ENCODE measurements around the gene APOB.

The APOB gene

DNA sequence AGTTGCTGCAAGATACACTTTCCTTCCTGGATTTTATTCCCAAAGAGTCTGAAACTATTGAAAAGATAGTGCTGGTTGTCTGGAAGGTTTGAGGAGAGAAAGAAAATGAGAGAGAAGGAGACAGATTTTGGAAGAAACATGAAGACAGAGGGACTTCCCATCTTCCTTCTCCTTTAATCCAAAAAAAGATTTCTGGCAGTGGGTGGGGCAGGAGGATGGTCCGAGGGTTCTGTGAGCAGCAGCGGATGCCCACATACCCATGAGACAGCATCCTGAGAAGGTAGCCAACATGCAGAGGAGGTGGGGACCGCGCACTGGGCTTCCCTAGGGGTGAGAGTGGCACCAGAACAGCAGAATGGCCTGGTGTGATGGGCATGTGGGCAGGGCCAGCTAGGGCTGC, 84.6 kb downstream of the APOB start:
- H3K27ac ChIP-seq: no peak overlapping the region

DNA sequence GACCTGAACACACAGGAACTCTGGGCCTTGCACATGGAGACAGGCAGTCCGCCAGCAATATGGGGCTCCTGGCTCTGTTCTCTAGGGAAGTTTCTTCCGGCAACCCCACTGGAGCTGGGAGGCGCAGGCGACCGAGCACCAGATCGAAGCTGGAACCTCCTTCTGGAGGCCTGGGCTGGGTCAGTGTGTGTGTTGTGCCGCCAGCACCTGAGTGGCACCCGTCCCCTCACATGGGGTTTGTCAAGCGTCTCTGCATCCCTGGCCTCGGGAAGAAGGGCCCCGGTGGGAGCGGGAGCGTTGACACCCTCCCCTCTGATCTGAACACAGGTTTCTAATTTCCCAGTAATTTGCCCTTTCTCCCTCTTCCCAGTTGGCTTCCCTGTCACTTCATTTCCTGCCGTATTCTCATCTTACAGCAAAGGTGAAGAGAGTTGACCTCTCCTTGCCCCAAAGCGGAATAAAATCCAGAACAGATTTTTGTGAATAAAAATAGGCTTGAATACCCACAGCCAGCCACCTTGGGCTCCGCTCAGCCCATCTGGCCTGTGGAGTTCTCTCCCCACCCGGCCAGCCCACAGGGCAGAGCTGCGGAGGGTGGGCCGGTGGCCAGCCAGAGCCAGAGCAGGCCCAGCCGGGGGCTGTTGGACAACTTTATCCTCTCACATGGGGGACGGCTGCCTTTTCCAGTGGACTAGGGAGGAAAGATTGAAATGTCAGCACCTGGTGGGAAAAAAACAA, 85.9 kb downstream of the APOB start:
- Histone ChIP-seq H3K27ac (no peak overlapping the region), H3K4me3 (no peak overlapping the region)

More for the DNA sequence above, 84.6 kb downstream of the APOB start:
- H3K4me3 ChIP-seq: no peak overlapping the region

DNA sequence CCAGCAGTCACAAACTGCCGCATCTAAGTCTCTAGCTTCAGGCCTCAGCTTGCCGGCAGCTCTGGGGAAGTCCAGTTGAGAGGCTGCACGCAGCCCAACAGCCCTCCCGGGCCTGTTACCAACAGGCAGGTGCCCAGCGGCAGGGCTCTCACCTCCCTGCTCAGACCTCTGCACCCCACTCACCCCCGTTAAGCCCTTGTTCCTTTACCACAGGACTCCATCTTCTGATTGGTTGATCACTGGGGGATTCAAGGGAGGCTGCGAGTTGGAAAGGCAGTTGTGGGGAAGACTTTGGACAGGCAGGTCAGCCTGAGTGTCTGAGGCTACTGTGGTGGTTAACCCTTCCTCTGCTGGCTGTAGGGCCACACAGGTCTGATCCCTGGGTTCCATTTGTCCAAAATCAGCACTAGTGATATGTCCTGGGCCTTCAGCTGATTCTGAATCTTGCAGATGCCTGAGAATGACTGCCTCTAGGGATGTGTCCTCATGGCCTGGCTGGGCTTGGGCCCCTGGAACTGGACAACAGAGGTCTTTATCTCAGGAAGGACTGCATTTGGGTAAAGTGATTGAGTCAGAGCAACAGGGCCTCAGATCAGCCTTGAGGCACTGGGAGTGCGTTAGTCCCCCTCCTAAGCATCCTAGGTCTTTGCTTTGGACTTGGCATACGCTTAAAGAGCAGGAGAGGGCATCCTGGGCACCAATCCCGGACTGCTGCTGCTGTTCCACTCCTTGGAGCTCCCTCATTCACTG, 88.4 kb downstream of the APOB start:
- Histone ChIP-seq H3K27ac (no peak overlapping the region), H3K4me3 (no peak overlapping the region)

DNA sequence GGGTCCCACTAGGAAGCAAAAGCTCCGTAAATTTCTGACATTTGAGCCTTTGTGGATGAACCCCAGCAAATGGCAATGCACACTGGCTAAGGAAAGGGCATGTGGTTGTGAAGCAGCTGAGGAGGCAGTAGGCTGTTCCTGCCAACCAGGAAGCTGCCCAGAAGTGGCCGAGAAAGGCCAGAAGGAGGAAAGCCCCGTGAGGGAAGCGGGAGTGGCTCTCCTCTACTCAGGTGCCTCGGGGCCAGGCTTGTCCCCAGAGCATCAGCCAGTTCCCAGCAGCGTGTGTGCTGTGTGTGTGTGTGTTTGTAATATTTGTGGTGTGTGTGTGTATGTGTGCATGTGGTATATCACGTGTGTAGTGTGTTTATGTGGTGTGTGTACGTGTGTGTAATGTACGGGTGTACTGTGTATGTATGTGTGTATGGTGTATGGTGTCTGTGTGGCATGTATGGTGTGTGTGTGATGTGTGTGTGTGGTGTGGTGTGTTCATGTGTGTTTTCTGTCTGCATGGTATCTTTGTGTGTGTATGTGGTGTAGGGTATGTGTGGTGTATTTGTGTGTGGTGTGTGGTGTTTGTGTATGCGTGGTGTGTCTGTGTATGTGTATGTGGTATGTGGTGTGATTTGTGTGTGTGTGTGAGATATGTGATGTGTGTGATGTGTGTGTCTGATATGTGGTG, 90.6 kb downstream of the APOB start:
- no peak overlapping the region for H3K27ac ChIP-seq
- H3K4me3 ChIP-seq: no peak overlapping the region
